DOHH2 (cell line): ENCODE measurements around the gene ERCC4.

Experiments used
- CTCF ChIP-seq: fragments of 200-600 bp; sonication (generic); IDR thresholded peaks from one replicate; pipeline ENCODE4 v1.5.1; 2014; ENCODE audit warnings: antibody characterized with exemption, mild to moderate bottlenecking, low read depth, low read length; ENCODE audit not compliant: poor library complexity, severe bottlenecking
- EZH2phosphoT487 ChIP-seq: fragments of 200-600 bp; sonication (generic); IDR thresholded peaks from 2 replicates; pipeline ENCODE4 v1.6.1; 2017; ENCODE audit warnings: borderline replicate concordance, mild to moderate bottlenecking, antibody characterized with exemption, low read length, moderate library complexity, mixed read lengths

- no peak for TF ChIP-seq CTCF
- no peak for TF ChIP-seq EZH2phosphoT487
Measured at GRCh38 chr16:13999895-14000425, 80.0 kb downstream of the ERCC4 start.
